ENCODE results near the gene ADPRS.

ADPRS gene

GRCh38 chr1:36085686-36086526, 2.8 kb upstream of the ADPRS start:
- no peak overlapping the region for H3K4me3 ChIP-seq (ENCODE audit: low read depth, low read length)
- TF ChIP-seq CTCF (IDR thresholded peaks at IDR 0.05; ENCODE audit: low read depth, low read length), result no peak
- no peaks in the 10 kb centered on the region for H3K9me3 ChIP-seq
- no peaks in the 10 kb centered on the region for H3K4me1 ChIP-seq
- H3K36me3 ChIP-seq, result no peaks in the 10 kb centered on the region; the same call in 1 of the 2 replicates
- H3K27me3 ChIP-seq, result no peaks in the 10 kb centered on the region
- no peak for DNase-seq

- no peak for DNase-seq
- no peak for TF ChIP-seq CTCF (IDR thresholded peaks at IDR 0.05; ENCODE audit: low read depth, low read length)
- H3K27me3 ChIP-seq, result no peaks in the 10 kb centered on the region
These were observed 2.0 kb upstream of the ADPRS start for GRCh38 chr1:36086529-36087232.

GRCh38 chr1:36087233-36088123, 1.2 kb upstream of the ADPRS start:
- Histone ChIP-seq H3K9me3 (no peaks in the 10 kb centered on the region), H3K4me1 (no peaks in the 10 kb centered on the region), H3K36me3 (no peaks in the 10 kb centered on the region; the same call in none of the 2 replicates), H3K4me3 (ENCODE audit: low read depth, low read length) (no peak overlapping the region), H3K27me3 (no peaks in the 10 kb centered on the region)
- no peak for DNase-seq
- TF ChIP-seq CTCF (IDR thresholded peaks at IDR 0.05; ENCODE audit: low read depth, low read length), result no peak

More at GRCh38 chr1:36086529-36087232, 2.0 kb upstream of the ADPRS start:
- no peaks in the 10 kb centered on the region; the same call in 1 of the 2 replicates for H3K36me3 ChIP-seq
- H3K9me3 ChIP-seq, result no peaks in the 10 kb centered on the region
- H3K4me1 ChIP-seq, result no peaks in the 10 kb centered on the region
- no peak overlapping the region for H3K4me3 ChIP-seq (ENCODE audit: low read depth, low read length)

- Histone ChIP-seq H3K27me3 (no peaks in the 10 kb centered on the region), H3K4me1 (no peaks in the 10 kb centered on the region), H3K36me3 (peaks cover 4% of the 10 kb centered on the region), H3K4me3 (ENCODE audit: low read depth, low read length) (peak overlapping the region; percentile 82), H3K9me3 (no peaks in the 10 kb centered on the region)
- TF ChIP-seq CTCF (IDR thresholded peaks at IDR 0.05; ENCODE audit: low read depth, low read length), result no peak
- DNase-seq, result no peak
These were observed 471 bp upstream of the ADPRS start for GRCh38 chr1:36088265-36088576.

GRCh38 chr1:36089393-36090121, 865 bp downstream of the ADPRS start:
- Histone ChIP-seq H3K9me3 (no peaks in the 10 kb centered on the region), H3K36me3 (peaks cover 16% of the 10 kb centered on the region), H3K4me3 (ENCODE audit: low read depth, low read length) (peak overlapping the region; percentile 82), H3K4me1 (peaks cover 12% of the 10 kb centered on the region), H3K27me3 (no peaks in the 10 kb centered on the region)
- TF ChIP-seq CTCF (IDR thresholded peaks at IDR 0.05; ENCODE audit: low read depth, low read length), result no peak
- no peak for DNase-seq

Measured in BE2C (cell line).